HL-60 (cell line): ENCODE measurements around the gene TUBGCP6.

Experiments used
- DNase-seq, 2 experiments: peaks; one replicate each; pipeline ENCODE4 v3.0.0-alpha.2; 2010 to 2020; ENCODE audit warnings: low read depth in 1 of 2, low spot score in 1 of 2
- H3K27ac ChIP-seq: fragments of 250-450 bp; sonication (Bioruptor Pico); replicated peaks from 2 replicates; pipeline ENCODE4 v1.5.1; 2020; ENCODE audit warnings: mild to moderate bottlenecking, moderate library complexity
- H3K27me3 ChIP-seq: fragments of 250-450 bp; sonication (Bioruptor Pico); 2 replicates; pipeline ENCODE4 v1.5.1; 2021; ENCODE audit warnings: mild to moderate bottlenecking, moderate library complexity; ENCODE audit not compliant: insufficient read depth, poor library complexity, severe bottlenecking
- H3K4me3 ChIP-seq: replicated peaks from 2 replicates; pipeline ENCODE4 v1.5.1; 2011; ENCODE audit warnings: mild to moderate bottlenecking, control low read depth, low read length; ENCODE audit not compliant: insufficient read depth
- GABPA ChIP-seq: IDR thresholded peaks from 2 replicates; pipeline ENCODE4 v1.6.1; 2012; ENCODE audit warnings: low read depth
- POLR2AphosphoS5 ChIP-seq: IDR thresholded peaks from 2 replicates; pipeline ENCODE4 v1.6.1; 2012; ENCODE audit warnings: low read depth
- SPI1 ChIP-seq: IDR thresholded peaks from 2 replicates; pipeline ENCODE4 v1.6.1; 2012; ENCODE audit warnings: low read depth, mild to moderate bottlenecking, borderline replicate concordance
- TF ChIP-seq, protein P1 (sequence below): IDR thresholded peaks from one replicate; pipeline ENCODE4 v1.5.1; 2011; ENCODE audit warnings: low read length, control low read depth, inconsistent platforms; ENCODE audit not compliant: insufficient read depth
- TF ChIP-seq, protein P2 (sequence below): IDR thresholded peaks from 2 replicates; pipeline ENCODE4 v1.6.1; 2012; ENCODE audit warnings: low read depth; ENCODE audit not compliant: insufficient replicate concordance

Gene TUBGCP6

GRCh38 chr22:50219800-50220602, 24.8 kb downstream of the TUBGCP6 start:
- H3K27ac ChIP-seq = peak overlapping the region; percentile 23
- no peak for DNase-seq
- H3K27me3 ChIP-seq = no peaks in the 10 kb centered on the region
- TF ChIP-seq, protein P1, sequence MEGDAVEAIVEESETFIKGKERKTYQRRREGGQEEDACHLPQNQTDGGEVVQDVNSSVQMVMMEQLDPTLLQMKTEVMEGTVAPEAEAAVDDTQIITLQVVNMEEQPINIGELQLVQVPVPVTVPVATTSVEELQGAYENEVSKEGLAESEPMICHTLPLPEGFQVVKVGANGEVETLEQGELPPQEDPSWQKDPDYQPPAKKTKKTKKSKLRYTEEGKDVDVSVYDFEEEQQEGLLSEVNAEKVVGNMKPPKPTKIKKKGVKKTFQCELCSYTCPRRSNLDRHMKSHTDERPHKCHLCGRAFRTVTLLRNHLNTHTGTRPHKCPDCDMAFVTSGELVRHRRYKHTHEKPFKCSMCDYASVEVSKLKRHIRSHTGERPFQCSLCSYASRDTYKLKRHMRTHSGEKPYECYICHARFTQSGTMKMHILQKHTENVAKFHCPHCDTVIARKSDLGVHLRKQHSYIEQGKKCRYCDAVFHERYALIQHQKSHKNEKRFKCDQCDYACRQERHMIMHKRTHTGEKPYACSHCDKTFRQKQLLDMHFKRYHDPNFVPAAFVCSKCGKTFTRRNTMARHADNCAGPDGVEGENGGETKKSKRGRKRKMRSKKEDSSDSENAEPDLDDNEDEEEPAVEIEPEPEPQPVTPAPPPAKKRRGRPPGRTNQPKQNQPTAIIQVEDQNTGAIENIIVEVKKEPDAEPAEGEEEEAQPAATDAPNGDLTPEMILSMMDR = no peak
- no peak; the same call in 1 of the 2 replicates for TF ChIP-seq POLR2AphosphoS5
- no peak for TF ChIP-seq GABPA
- TF ChIP-seq, protein P2, sequence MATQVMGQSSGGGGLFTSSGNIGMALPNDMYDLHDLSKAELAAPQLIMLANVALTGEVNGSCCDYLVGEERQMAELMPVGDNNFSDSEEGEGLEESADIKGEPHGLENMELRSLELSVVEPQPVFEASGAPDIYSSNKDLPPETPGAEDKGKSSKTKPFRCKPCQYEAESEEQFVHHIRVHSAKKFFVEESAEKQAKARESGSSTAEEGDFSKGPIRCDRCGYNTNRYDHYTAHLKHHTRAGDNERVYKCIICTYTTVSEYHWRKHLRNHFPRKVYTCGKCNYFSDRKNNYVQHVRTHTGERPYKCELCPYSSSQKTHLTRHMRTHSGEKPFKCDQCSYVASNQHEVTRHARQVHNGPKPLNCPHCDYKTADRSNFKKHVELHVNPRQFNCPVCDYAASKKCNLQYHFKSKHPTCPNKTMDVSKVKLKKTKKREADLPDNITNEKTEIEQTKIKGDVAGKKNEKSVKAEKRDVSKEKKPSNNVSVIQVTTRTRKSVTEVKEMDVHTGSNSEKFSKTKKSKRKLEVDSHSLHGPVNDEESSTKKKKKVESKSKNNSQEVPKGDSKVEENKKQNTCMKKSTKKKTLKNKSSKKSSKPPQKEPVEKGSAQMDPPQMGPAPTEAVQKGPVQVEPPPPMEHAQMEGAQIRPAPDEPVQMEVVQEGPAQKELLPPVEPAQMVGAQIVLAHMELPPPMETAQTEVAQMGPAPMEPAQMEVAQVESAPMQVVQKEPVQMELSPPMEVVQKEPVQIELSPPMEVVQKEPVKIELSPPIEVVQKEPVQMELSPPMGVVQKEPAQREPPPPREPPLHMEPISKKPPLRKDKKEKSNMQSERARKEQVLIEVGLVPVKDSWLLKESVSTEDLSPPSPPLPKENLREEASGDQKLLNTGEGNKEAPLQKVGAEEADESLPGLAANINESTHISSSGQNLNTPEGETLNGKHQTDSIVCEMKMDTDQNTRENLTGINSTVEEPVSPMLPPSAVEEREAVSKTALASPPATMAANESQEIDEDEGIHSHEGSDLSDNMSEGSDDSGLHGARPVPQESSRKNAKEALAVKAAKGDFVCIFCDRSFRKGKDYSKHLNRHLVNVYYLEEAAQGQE = no peak
- no peak for TF ChIP-seq SPI1
- H3K4me3 ChIP-seq = no peak overlapping the region

GRCh38 chr22:50218996-50219727, 25.7 kb downstream of the TUBGCP6 start:
- no peak overlapping the region for H3K4me3 ChIP-seq
- peak; percentile 63; the same call in 1 of the 2 replicates for TF ChIP-seq POLR2AphosphoS5
- TF ChIP-seq, protein P1 = no peak
- DNase-seq = peak; percentile 66 to 81
- peak overlapping the region; percentile 23 for H3K27ac ChIP-seq
- H3K27me3 ChIP-seq = no peaks in the 10 kb centered on the region

DNA sequence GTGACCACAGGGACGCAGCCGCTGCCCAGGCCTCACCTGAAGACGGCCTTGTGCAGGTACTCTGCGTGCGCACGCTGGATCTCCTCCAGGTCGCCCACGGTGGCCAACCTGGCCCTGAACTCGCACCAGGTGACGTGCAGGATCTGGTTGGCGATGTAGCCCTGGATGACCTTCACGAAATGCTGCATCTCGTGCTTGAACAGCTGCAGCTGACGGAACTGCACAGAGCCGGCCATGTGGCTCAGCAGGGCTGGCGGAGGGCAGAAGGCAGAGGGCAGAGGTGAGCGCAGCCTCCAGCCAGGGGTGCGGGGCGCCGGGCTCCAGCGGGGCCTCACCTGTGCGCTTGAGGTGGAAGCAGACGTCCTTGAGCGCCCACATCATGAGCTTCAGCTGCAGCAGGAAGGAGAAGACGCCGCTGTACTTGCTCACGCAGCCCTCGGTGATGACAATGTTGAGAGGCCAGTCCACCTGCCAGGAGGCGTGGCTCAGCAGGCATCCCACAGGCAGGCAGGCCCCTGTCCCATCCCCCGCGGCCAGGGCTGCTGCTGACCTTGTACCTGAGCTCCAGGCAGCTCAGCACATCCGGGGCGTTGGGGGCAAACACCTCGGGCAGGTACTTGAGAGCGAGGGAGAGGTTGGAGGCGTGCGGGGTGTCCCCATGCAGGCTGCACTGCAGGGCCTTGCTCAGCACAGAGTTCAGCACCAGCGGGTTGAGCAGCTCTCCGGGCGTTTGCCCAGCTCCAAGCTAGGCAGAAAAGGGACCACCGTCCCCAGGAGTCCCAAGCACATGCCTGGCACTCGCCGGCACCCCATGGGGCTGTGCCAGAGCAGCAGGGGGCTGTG, 26.4 kb downstream of the TUBGCP6 start:
- Histone ChIP-seq H3K27me3 (no peaks in the 10 kb centered on the region), H3K27ac (no peak overlapping the region), H3K4me3 (no peak overlapping the region)
- DNase-seq = no peak
- TF ChIP-seq SPI1 = no peak
- TF ChIP-seq, protein P2 = no peak
- no peak for TF ChIP-seq GABPA
- no peak for TF ChIP-seq POLR2AphosphoS5
- TF ChIP-seq, protein P1 = no peak
